ENCODE results near the gene ALKBH3. TPM values are rescaled to one million over a fixed set of nuclear protein-coding genes. Genes with fewer than 3 reads are reported as not detected.

The ALKBH3 gene
- polyA plus RNA-seq, 1 of the 3 experiments (the other 2 are of a cell fraction), result 27.0 TPM

DNA sequence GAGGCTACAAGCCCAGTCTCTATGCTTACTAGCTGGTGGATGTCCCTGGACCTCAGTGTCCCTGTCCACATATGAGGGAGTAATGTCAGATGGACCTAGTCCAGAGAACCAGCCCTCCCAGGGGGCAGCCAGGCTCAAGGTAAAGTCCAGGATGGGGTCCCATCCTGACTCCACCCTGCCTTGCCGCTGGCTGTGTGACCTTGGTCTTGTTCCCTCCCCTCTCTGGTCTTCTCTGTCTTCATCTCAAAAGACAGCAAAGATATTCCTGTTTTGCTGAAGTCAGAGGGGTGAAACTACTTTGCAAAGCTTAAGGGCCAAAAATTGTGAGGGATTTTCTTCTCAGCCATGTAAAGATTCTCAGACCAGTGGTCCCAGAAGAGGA, 52.6 kb downstream of the ALKBH3 start:
- CTCF ChIA-PET, result interaction anchor here (0.6 to 7.7 kb wide), 6 partner anchors 9 to 42 kb away, joined by 3 to 54 read pairs (median 6); partner anchors contain the start of gene C11orf96
- POLR2A ChIA-PET, result interaction anchor here (0.7 to 4.3 kb wide), 3 partner anchors 8 to 25 kb away, joined by 3 to 34 read pairs (median 3); partner anchors contain the start of gene C11orf96
- WGBS (ENCODE audit: low lambda C conversion rate), result 75% methylated on average over 1 of the region's 1 CpG
- Histone ChIP-seq H3K4me2 (no peak overlapping the region), H3F3A (replicated peaks; ENCODE audit: insufficient read depth) (no peaks in the 10 kb centered on the region), H3K4me1 (ENCODE audit: control insufficient read depth in 1 of 2, insufficient read depth in 2 of 2, low read depth in 1 of 2, low read length in 1 of 2) (peaks cover 7 to 64% of the 10 kb centered on the region in 2 experiments; a peak in 2 of 4 replicates), H4K20me1 (ENCODE audit: insufficient read depth) (no peaks in the 10 kb centered on the region), H3K9me3 (no peaks in the 10 kb centered on the region), H3K4me3 (ENCODE audit: low read depth in 2 of 2, low read length in 1 of 2) (no peak overlapping the region; a peak in 1 of 4 replicates), H3K9ac (no peak overlapping the region), H2AFZ (ENCODE audit: low read depth) (no peak overlapping the region), H3K36me3 (replicated peaks in 1 of 2; ENCODE audit: control insufficient read depth in 1 of 2, insufficient read depth in 2 of 2, low read length in 1 of 2) (no peaks in the 10 kb centered on the region), H3K27me3 (ENCODE audit: insufficient read depth) (no peaks in the 10 kb centered on the region), H3K27ac (ENCODE audit: low read depth in 2 of 2, low read length in 1 of 2) (peak overlapping the region in 1 of 2 experiments; percentile 76; a peak in 2 of 4 replicates), H3K9me2 (no peaks in the 10 kb centered on the region), H3K79me2 (ENCODE audit: insufficient read depth) (no peaks in the 10 kb centered on the region)
- TF ChIP-seq ZBTB33 (IDR thresholded peaks at IDR 0.05; ENCODE audit: borderline replicate concordance, low read depth), result no peak
- TF ChIP-seq ELF1 (IDR thresholded peaks at IDR 0.05), result no peak
- DNase-seq, result no peak

DNA sequence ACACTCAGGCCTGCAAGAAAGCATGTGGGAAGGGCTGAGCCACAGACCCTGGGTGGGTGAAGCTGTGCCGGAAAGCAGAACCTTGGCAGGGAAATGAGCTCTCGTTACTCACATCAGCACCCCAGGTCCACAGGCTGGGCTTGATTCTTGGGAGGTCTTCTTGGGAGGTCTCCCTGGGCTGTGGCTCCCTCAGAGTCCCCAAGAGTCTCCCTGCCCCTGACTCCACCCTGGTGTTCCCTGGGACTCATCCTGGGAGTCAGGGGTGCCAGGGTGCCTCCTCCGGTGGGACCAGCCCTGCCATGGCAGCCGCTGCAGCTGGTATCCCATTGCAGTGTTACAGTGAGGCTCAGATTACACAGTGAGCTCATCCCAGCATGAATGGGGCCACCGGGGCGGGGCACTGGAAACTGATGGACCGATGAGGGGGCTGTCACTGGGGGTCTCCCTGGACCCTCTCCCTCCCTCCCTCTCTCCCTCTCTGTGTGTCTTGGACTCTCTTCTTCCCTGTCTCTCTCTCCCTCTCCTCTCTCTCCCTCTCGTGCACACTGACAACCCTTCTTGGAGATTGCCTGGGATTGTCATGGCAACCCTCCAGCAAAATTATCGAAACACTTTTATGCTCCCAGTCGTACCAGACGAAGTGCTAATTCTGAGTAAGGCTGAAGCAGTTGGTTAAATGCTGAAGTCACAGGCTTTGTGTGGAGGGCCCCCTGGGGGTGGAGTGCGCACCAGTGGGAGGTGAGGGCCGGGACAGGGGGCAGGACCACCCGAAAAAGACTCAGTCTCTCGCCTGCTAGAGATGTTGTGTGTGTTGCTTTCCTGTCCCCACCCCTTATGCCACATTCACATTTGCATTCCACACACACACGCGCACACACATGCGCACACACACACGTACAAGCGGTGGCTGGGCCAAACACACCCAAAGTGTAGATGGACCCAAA, 53.2 kb downstream of the ALKBH3 start:
- Histone ChIP-seq H3K36me3 (replicated peaks in 1 of 2; ENCODE audit: control insufficient read depth in 1 of 2, insufficient read depth in 2 of 2, low read length in 1 of 2) (no peaks in the 10 kb centered on the region), H3K9ac (no peak overlapping the region), H3K4me2 (no peak overlapping the region), H3K9me2 (no peaks in the 10 kb centered on the region), H3K79me2 (ENCODE audit: insufficient read depth) (no peaks in the 10 kb centered on the region), H4K20me1 (ENCODE audit: insufficient read depth) (no peaks in the 10 kb centered on the region), H3K4me1 (ENCODE audit: control insufficient read depth in 1 of 2, insufficient read depth in 2 of 2, low read depth in 1 of 2, low read length in 1 of 2) (peaks cover 7 to 58% of the 10 kb centered on the region in 2 experiments; a peak in 2 of 4 replicates), H3K4me3 (ENCODE audit: low read depth in 2 of 2, low read length in 1 of 2) (no peak overlapping the region), H2AFZ (ENCODE audit: low read depth) (no peak overlapping the region), H3K9me3 (no peaks in the 10 kb centered on the region), H3F3A (replicated peaks; ENCODE audit: insufficient read depth) (peaks cover 2% of the 10 kb centered on the region), H3K27me3 (ENCODE audit: insufficient read depth) (no peaks in the 10 kb centered on the region), H3K27ac (ENCODE audit: low read depth in 2 of 2, low read length in 1 of 2) (peak overlapping the region in 1 of 2 experiments; percentile 76; a peak in 2 of 4 replicates)
- DNase-seq, result no peak
- ChIA-PET POLR2A (interaction anchor here (0.7 to 4.3 kb wide), 3 partner anchors 9 to 26 kb away, joined by 3 to 34 read pairs (median 3); partner anchors contain the start of gene C11orf96), CTCF (interaction anchor here (0.6 to 7.7 kb wide), 5 partner anchors 8 to 43 kb away, joined by 3 to 54 read pairs (median 6); partner anchors contain the start of gene C11orf96)
- 62% methylated on average over 17 of the region's 20 CpGs for WGBS (ENCODE audit: low lambda C conversion rate)
- peak; percentile 46 for TF ChIP-seq RAD21 (IDR thresholded peaks at IDR 0.05; ENCODE audit: low read length)
- TF ChIP-seq RXRA (IDR thresholded peaks at IDR 0.05; ENCODE audit: borderline replicate concordance, low read depth), result no peak

Data from SK-N-SH (cell line).